Measurements from ENCODE around the gene ADD1.

DNA sequence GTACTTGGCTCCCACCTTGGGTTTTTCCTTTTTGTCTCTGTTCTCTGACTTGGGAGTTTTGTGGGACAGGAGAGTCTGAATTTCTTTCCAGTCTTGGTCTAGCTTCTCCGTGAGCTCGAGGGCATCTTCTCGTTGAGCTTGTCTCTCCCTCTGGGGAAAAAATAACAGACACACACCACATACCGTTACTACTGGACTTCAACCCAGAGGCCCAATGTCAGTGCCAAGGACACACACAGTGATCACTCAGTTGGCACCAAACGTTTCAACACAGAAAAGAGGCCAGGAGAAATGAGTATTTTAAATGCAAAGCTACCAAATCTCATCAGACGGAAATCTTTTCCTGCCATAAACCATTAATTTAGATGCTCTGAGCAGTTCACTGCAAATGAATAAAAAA is 109.9 kb downstream of the ADD1 start:
- TF ChIP-seq POLR2A (IDR thresholded peaks at IDR 0.05; ENCODE audit: low read depth), result no peak
- TF ChIP-seq, protein P1, sequence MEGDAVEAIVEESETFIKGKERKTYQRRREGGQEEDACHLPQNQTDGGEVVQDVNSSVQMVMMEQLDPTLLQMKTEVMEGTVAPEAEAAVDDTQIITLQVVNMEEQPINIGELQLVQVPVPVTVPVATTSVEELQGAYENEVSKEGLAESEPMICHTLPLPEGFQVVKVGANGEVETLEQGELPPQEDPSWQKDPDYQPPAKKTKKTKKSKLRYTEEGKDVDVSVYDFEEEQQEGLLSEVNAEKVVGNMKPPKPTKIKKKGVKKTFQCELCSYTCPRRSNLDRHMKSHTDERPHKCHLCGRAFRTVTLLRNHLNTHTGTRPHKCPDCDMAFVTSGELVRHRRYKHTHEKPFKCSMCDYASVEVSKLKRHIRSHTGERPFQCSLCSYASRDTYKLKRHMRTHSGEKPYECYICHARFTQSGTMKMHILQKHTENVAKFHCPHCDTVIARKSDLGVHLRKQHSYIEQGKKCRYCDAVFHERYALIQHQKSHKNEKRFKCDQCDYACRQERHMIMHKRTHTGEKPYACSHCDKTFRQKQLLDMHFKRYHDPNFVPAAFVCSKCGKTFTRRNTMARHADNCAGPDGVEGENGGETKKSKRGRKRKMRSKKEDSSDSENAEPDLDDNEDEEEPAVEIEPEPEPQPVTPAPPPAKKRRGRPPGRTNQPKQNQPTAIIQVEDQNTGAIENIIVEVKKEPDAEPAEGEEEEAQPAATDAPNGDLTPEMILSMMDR (IDR thresholded peaks at IDR 0.05), result no peak
- TF ChIP-seq POLR2AphosphoS5 (IDR thresholded peaks at IDR 0.05), result no peak
